Endothelial cell of umbilical vein (primary cell): Measurements from ENCODE around the gene ANAPC7. TPM values are rescaled to one million over a fixed set of nuclear protein-coding genes. Genes with fewer than 3 reads are reported as not detected.

Experiments
- BruUV-seq: library from RNA; stranded (reverse); fragments of 400-500 nt; replicated peaks from 2 replicates; lab custom pipeline; 2021; lab: Mats Ljungman, UMichigan
- CTCF ChIA-PET: fragments of 300-600, 350-600 bp; sonication (Branson Sonifier 250); formaldehyde crosslinking; loops from one replicate; lab custom pipeline; 2021; ENCODE audit warnings: antibody characterized with exemption, inconsistent platforms; lab: Charles Lee
- POLR2A ChIA-PET: fragments of 300-600, 350-600 bp; sonication (Branson Sonifier 250); formaldehyde crosslinking; loops from one replicate; lab custom pipeline; 2021; ENCODE audit warnings: antibody characterized with exemption, inconsistent platforms; lab: Charles Lee
- DNase-seq: peaks from one replicate; pipeline ENCODE4 v3.0.0-alpha.2; 2011; ENCODE audit warnings: low read depth, low spot score
- FAIRE-seq: peaks from 2 replicates; lab custom pipeline; 2011; peaks lifted over from hg19 to GRCh38; lab: Jason Lieb, UNC
- H2AFZ ChIP-seq: 2 replicates; pipeline ENCODE4 v1.6.0; 2012; ENCODE audit warnings: low read depth, low read length, control low read depth, inconsistent platforms
- H3K27ac ChIP-seq: 2 replicates; pipeline ENCODE4 v1.5.1; 2011; ENCODE audit warnings: low read depth, mild to moderate bottlenecking, control low read depth, low read length, moderate library complexity; ENCODE audit not compliant: insufficient read depth
- H3K27me3 ChIP-seq, 2 experiments: 2 replicates each; pipeline versions ENCODE4 v1.6.0 to v1.6.1; 2011; ENCODE audit warnings: low read length in 2 of 2, mixed read lengths in 1 of 2; ENCODE audit not compliant: control insufficient read depth in 2 of 2, insufficient read depth in 2 of 2
- H3K36me3 ChIP-seq, 2 experiments: 2 replicates in 1 of 2; 3 replicates in 1 of 2; pipeline ENCODE4 v1.5.1; 2011; ENCODE audit warnings: low read length in 2 of 2, mild to moderate bottlenecking in 1 of 2, moderate library complexity in 1 of 2; ENCODE audit not compliant: control insufficient read depth in 2 of 2, insufficient read depth in 2 of 2; ENCODE audit errors: extremely low read depth in 1 of 2
- H3K4me1 ChIP-seq: 3 replicates; pipeline ENCODE4 v1.5.1; 2011; ENCODE audit warnings: mild to moderate bottlenecking, low read length; ENCODE audit not compliant: control insufficient read depth, insufficient read depth; ENCODE audit errors: extremely low read depth
- H3K4me2 ChIP-seq: 2 replicates; pipeline ENCODE4 v1.6.1; 2011; ENCODE audit warnings: low read length, control low read depth, mixed read lengths; ENCODE audit not compliant: insufficient read depth
- H3K4me3 ChIP-seq, 3 experiments: fragments of 200-600 bp in 1 of 3; sonication (generic), shearing (Covaris generic) in 1 of 3; replicated peaks in 1 of 3; 2 replicates each; pipeline ENCODE4 v1.5.1; 2011 to 2016; ENCODE audit warnings: control low read depth in 3 of 3, low read length in 3 of 3, mild to moderate bottlenecking in 2 of 3, inconsistent platforms in 1 of 3, low read depth in 1 of 3, moderate library complexity in 1 of 3; ENCODE audit not compliant: insufficient read depth in 1 of 3
- H3K79me2 ChIP-seq: 2 replicates; pipeline ENCODE4 v1.6.0; 2012; ENCODE audit warnings: low read length, inconsistent platforms; ENCODE audit not compliant: control insufficient read depth, insufficient read depth
- H3K9ac ChIP-seq: replicated peaks from 2 replicates; pipeline ENCODE3; 2011; ENCODE audit warnings: low read length, control low read depth; ENCODE audit not compliant: insufficient read depth; ENCODE audit errors: extremely low read depth
- H3K9me1 ChIP-seq: replicated peaks from 3 replicates; pipeline ENCODE4 v1.6.0; 2011; ENCODE audit warnings: mild to moderate bottlenecking, low read length; ENCODE audit not compliant: control insufficient read depth, insufficient read depth; ENCODE audit errors: extremely low read depth
- H3K9me3 ChIP-seq: replicated peaks from 2 replicates; pipeline ENCODE4 v1.5.1; 2012; ENCODE audit warnings: low read length, inconsistent platforms; ENCODE audit not compliant: control insufficient read depth, insufficient read depth
- H4K20me1 ChIP-seq: replicated peaks from 2 replicates; pipeline ENCODE3; 2011; ENCODE audit warnings: mild to moderate bottlenecking, low read length; ENCODE audit not compliant: control insufficient read depth, insufficient read depth; ENCODE audit errors: extremely low read depth
- CTCF ChIP-seq, 2 donors: IDR thresholded peaks; 1 replicate in 1 of 2; 2 replicates in 1 of 2; pipeline ENCODE4 v1.5.1; 2011; ENCODE audit warnings: low read length in 2 of 2, mild to moderate bottlenecking in 2 of 2, moderate library complexity in 2 of 2, control low read depth in 1 of 2, inconsistent platforms in 1 of 2, low read depth in 1 of 2; ENCODE audit not compliant: insufficient read depth in 1 of 2; ENCODE audit errors: extremely low read depth in 1 of 2
- GATA2 ChIP-seq: IDR thresholded peaks from 2 replicates; pipeline ENCODE4 v1.7.0; 2011; ENCODE audit warnings: low read depth, mild to moderate bottlenecking, moderate library complexity, mixed read lengths, low read length; ENCODE audit not compliant: insufficient read length, insufficient read depth
- JUN ChIP-seq: IDR thresholded peaks from 2 replicates; pipeline ENCODE4 v1.6.1; 2011; ENCODE audit warnings: borderline replicate concordance, low read depth; ENCODE audit not compliant: insufficient read length, insufficient read depth
- MAX ChIP-seq: IDR thresholded peaks from 2 replicates; pipeline ENCODE4 v1.6.1; 2011; ENCODE audit not compliant: insufficient read depth, insufficient read length
- POLR2A ChIP-seq: IDR thresholded peaks from 2 replicates; pipeline ENCODE4 v1.6.1; 2012; ENCODE audit warnings: low read depth, mild to moderate bottlenecking, control low read depth, low read length
- dilution Hi-C: fragments of 300-500 bp; cut with MboI; formaldehyde crosslinking; loops from one replicate; pipeline ENCODE4 v1.15.0; 2019; ENCODE audit warnings: low sequenced_read_pairs; ENCODE audit not compliant: extremely low pct_ligation_motif_present
- intact Hi-C: fragments of 100-400 bp; cut with micrococcal nuclease; formaldehyde crosslinking; loops from one replicate; pipeline ENCODE4 v1.10.0; 2022
- polyA plus RNA-seq, 4 experiments: library from polyadenylated mRNA; depleted of rRNA in 3 of 4; stranded (reverse) in 3 of 4; unstranded in 1 of 4; fragments of >200 nt; gene quantifications; 2 replicates each; pipeline versions ENCODE4 v1.2.1 to v1.2.3, GENCODE V29; 2011 to 2012; ENCODE audit warnings: missing spikeins in 1 of 4
- total RNA-seq: library from RNA; stranded (reverse); gene quantifications from 2 replicates; pipeline ENCODE4 v1.2.3, GENCODE V29; 2021

Gene ANAPC7
- total and polyA plus RNA-seq, 2 donors (not counting 3 experiments of a cell fraction or from before 2014, with no cell fraction given): 54.2 to 89.0 TPM

- Histone ChIP-seq H3K79me2 (no peaks in the 10 kb centered on the region), H3K36me3 (peaks cover 42 to 61% of the 10 kb centered on the region in 2 experiments)
Measured at GRCh38 chr12:110345963-110346362, 57.5 kb downstream of the ANAPC7 start.

More at GRCh38 chr12:110345963-110346362, 57.5 kb downstream of the ANAPC7 start:
- dilution Hi-C loops (no loop called here), intact Hi-C loops (no loop called here)
- CTCF ChIA-PET: no interaction called here
- Histone ChIP-seq H3K4me1 (no peaks in the 10 kb centered on the region), H3K9ac (no peak overlapping the region), H3K9me1 (no peaks in the 10 kb centered on the region), H3K27ac (no peak overlapping the region), H4K20me1 (no peaks in the 10 kb centered on the region), H3K4me3 (no peak overlapping the region), H3K9me3 (no peaks in the 10 kb centered on the region), H3K27me3 (no peaks in the 10 kb centered on the region), H3K4me2 (no peak overlapping the region), H2AFZ (no peak overlapping the region)
- no peak for FAIRE-seq
- TF ChIP-seq JUN (no peak), CTCF (IDR thresholded peaks at IDR 0.05; ENCODE audit: extremely low read depth in 1 of 2, insufficient read depth in 1 of 2, low read depth in 1 of 2, low read length in 2 of 2) (no peak), MAX (no peak), POLR2A (no peak), GATA2 (no peak)
- POLR2A ChIA-PET: interaction anchor here (0.6 kb wide), 1 partner anchor 31 kb away, joined by 5 read pairs; no protein-coding TSS in a partner anchor
- DNase-seq: no peak
- BruUV-seq: no TSS peak
